Mucosa of descending colon (tissue), 3 donors: ENCODE measurements around the gene TAMALIN. TPM values are rescaled to one million over a fixed set of nuclear protein-coding genes. Genes with fewer than 3 reads are reported as not detected.

ENCODE experiments used
- ATAC-seq: fragments of 200-7000 bp; cut with Tn5 transposase; one replicate; pipeline ENCODE4 v1.9.1; 2020; ENCODE audit warnings: mild to moderate bottlenecking, moderate library complexity
- DNase-seq, 3 donors: peaks; one replicate each; pipeline ENCODE4 v3.0.0-alpha.2; 2020
- H3K36me3 ChIP-seq: fragments of 200-600 bp; one replicate; pipeline ENCODE4 v1.8.0; 2021; ENCODE audit warnings: low read depth, mild to moderate bottlenecking
- H3K4me1 ChIP-seq: fragments of 200-600 bp; one replicate; pipeline ENCODE4 v1.8.0; 2021; ENCODE audit warnings: low read depth, mild to moderate bottlenecking
- H3K4me3 ChIP-seq: fragments of 200-600 bp; one replicate; pipeline ENCODE4 v1.8.0; 2021; ENCODE audit warnings: mild to moderate bottlenecking
- H3K9me3 ChIP-seq: fragments of 200-600 bp; one replicate; pipeline ENCODE4 v1.8.0; 2021; ENCODE audit warnings: mild to moderate bottlenecking
- intact Hi-C, 2 donors: fragments of 100-400 bp; cut with DNase I in 1 of 2; cut with micrococcal nuclease in 1 of 2; formaldehyde crosslinking; loops; one replicate each; pipeline versions ENCODE4 v1.11.0 to v1.11.1; 2022; cut with DNase I, micrococcal nuclease
- total RNA-seq, 3 donors: library from RNA; stranded (reverse); fragmentation: NEBNext Ultra II Directional in 2 of 3; extraction: Animal tissue kit (Norgen Biotek cat#: 25700) in 2 of 3; gene quantifications; one replicate each; pipeline versions ENCODE4 v1.2.1 to v1.2.4, GENCODE V29; 2021 to 2023
- TF ChIP-seq, protein P1 (sequence below): fragments of 200-600 bp; IDR thresholded peaks from one replicate; pipeline ENCODE4 v1.8.0; 2022; ENCODE audit warnings: antibody characterized with exemption, mild to moderate bottlenecking
- donor health status: DM: no; HTN: no; CAD: no; lungs with moderate emphysema.
- donor health status: DM: no; HTN: no; CAD: no.
- donor health status: DM: no; HTN: yes; CAD: no.

Gene TAMALIN
- total RNA-seq, 3 donors from 2014 or later: 9.4 to 19.6 (median 13.8) TPM

DNA sequence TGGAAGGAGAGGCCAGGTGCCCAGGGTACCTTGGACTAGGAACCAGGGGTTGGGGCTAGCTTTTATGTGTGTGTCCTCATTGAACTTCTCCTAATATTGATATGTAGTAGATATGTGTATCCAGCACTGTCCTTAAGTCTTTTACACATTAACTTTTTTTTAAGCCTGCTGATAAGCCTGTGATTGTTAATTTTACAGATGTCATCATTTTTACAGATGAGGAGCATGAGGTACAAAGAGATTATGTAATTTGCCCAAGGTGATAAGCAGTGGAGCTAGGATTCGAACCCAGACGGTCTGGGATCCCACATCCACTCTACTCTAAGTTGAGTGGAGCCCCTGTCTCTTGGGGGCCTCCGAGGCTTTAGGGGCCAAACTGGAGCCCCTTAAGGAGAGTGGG, 34.3 kb downstream of the TAMALIN start:
- H3K36me3 ChIP-seq: no peaks in the 10 kb centered on the region
- TF ChIP-seq, protein P1, sequence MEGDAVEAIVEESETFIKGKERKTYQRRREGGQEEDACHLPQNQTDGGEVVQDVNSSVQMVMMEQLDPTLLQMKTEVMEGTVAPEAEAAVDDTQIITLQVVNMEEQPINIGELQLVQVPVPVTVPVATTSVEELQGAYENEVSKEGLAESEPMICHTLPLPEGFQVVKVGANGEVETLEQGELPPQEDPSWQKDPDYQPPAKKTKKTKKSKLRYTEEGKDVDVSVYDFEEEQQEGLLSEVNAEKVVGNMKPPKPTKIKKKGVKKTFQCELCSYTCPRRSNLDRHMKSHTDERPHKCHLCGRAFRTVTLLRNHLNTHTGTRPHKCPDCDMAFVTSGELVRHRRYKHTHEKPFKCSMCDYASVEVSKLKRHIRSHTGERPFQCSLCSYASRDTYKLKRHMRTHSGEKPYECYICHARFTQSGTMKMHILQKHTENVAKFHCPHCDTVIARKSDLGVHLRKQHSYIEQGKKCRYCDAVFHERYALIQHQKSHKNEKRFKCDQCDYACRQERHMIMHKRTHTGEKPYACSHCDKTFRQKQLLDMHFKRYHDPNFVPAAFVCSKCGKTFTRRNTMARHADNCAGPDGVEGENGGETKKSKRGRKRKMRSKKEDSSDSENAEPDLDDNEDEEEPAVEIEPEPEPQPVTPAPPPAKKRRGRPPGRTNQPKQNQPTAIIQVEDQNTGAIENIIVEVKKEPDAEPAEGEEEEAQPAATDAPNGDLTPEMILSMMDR: no peak
- ATAC-seq: no peak
- no peak for DNase-seq
- H3K9me3 ChIP-seq: no peaks in the 10 kb centered on the region
- intact Hi-C loops: no loop called here
- H3K4me1 ChIP-seq: peaks cover 18% of the 10 kb centered on the region
- H3K4me3 ChIP-seq: no peak overlapping the region

DNA sequence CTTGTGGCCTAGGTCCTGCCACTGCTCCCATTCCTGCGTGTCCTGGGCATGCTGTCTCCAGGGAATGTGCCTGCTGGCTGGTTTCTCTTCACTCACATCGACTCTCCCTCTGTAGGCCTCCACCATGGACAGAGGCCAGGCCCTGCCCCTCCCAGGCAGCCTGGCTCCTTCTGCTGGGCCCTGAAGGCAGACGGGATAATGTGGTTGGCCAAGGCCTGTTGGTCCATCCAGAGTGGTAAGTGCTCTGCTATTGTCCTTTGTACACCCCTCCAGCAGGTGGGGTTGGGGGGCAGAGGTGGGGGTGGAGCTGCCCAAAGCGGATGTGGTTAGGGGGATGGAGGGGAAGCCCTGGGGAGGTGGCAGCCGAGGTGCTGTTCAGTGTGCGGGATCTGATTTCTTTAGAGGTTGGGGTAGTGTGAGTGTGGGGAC, 35.0 kb downstream of the TAMALIN start:
- Histone ChIP-seq H3K4me1 (peaks cover 16% of the 10 kb centered on the region), H3K9me3 (no peaks in the 10 kb centered on the region), H3K4me3 (no peak overlapping the region), H3K36me3 (no peaks in the 10 kb centered on the region)
- intact Hi-C loops: no loop called here
- DNase-seq: peak in 1 of 3 donors; percentile 67
- ATAC-seq: peak; percentile 3
- TF ChIP-seq, protein P1: no peak

DNA sequence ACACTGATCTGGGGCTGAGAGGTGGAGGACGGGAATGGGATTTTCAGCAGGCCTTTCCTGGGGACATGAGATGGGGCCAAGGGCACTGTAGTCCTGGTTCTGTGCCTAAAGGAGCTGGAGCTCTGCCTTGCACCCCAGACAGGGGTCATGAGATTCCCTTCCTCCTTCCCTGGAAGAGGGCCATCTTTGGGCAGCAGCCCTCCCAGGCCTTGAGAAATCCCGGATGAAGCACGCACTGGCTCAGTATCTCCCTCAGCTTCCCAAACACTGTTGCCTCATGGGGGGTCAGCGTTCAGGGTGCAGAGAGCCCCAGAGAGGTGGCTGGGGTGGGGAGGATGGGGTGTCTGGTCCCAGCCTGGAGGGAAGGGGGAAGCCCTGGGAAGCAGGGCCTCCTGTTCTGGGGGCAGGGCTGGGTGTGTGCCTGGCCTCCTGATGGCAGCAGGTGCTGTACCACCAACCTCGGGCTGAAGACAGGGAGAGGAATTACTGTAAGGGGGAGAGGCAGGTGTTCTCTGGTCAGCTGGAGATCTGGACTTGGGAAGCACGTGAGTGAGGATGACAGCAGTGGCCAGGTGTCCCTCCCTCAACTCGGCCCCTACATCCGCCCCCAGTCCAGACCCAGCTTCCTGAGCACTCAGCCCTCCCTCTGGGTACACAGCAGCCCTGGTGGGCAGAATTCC, 36.1 kb downstream of the TAMALIN start:
- Histone ChIP-seq H3K36me3 (no peaks in the 10 kb centered on the region), H3K4me3 (no peak overlapping the region), H3K4me1 (peaks cover 12% of the 10 kb centered on the region), H3K9me3 (no peaks in the 10 kb centered on the region)
- DNase-seq (no peak), ATAC-seq (no peak)
- intact Hi-C loops: no loop called here
- TF ChIP-seq, protein P1: no peak

DNA sequence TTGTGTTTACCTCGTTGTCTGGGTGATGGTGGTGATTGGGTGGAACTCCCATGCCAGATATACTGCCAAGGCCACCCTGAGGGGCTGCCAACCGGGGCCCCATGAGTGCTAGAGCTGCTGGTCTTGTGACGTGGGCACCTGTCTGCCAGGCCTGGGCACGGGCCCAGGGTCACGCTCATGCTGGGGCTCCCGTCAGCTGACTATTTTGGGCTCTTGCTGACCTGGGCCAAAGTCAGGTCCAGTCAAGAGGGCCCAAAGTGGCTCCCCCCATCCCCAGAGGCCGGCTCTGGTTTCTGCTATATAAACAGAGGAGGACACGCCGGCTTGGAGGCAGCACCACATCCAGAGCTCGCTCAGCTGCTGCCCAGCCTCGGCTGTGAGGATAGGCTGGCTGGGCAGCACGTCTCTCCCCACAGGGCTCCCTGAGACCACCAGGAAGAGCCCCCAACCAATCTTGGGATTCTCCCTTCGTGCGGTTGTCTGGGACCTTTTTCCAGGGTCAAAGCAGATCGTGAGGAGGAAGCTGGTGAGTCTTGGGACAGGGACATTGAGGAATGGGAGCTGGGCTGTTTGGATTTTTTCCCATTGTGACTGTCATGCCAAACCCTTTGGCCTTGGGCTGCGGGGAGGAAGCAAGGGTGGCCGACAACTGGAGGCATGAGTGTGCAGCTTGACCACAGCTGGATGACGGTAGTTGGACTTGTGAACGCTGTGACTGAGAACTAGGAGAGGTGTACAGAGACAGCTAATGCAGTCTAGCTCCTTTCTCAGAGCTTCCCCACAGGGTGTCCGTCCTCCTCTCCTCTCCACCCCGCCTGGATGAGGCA, 36.9 kb downstream of the TAMALIN start:
- ATAC-seq (no peak), DNase-seq (no peak)
- intact Hi-C loops: no loop called here
- Histone ChIP-seq H3K4me1 (peaks cover 12% of the 10 kb centered on the region), H3K4me3 (no peak overlapping the region), H3K36me3 (no peaks in the 10 kb centered on the region), H3K9me3 (no peaks in the 10 kb centered on the region)
- TF ChIP-seq, protein P1: no peak

DNA sequence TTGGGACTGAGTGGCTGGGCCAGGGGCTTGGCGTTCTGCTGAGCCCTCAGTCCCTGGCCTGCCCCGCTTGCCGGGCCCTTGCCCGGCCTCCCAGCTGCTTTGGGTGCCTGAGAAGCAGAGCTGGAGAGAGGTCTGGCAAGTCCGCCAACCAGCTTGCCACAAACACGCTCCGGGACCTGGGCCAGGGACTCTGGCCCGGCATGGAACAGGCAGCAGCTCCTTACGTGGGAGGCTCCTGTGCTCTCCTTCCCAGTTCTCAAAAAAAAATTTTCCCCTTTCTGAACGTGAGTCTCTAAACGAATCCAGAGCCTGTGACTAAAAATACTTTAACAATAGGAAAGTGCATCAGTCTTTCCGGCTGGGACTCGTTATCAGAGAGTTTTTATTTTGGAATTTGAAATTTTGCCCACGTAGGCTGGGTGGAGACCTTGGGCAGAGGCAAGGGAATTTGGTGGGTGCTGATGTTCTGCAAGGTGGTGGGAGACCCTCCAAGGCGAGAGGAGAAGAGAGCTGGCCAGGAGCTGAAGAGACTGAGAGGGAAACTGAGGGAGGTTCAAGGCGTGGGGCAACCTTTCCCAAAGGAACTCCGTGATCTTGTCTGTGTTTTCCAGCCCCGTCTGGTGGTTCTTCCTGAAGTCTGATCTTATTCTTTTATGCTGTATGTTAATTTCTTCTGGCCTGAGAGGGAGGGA, 37.7 kb downstream of the TAMALIN start:
- no peak for DNase-seq
- no peak overlapping the region for H3K4me3 ChIP-seq
- intact Hi-C loops: no loop called here
- no peak for ATAC-seq
- peaks cover 13% of the 10 kb centered on the region for H3K4me1 ChIP-seq
- TF ChIP-seq, protein P1: no peak
- no peaks in the 10 kb centered on the region for H3K36me3 ChIP-seq
- H3K9me3 ChIP-seq: no peaks in the 10 kb centered on the region
